ENCODE results near the gene GSG1. TPM values are rescaled to one million over a fixed set of nuclear protein-coding genes. Genes with fewer than 3 reads are reported as not detected.
A peak's percentile ranks its signal among the peaks of the same experiment; 100 is the strongest.

The GSG1 gene
- total RNA-seq, 1 experiment from 2014 or later = 0.22 TPM

DNA sequence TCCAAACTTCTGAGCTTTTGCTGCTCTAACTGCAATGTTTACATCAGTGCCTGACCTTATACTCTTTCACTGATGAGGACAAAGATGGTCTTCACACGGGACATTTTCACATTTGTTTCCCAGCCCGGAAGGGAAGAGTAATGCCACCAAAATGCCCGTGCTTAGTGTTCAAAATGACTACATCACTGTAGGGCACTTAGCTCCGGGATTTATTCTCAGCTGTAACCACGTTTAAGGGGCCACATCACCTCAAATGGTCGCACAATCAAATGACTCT, 2.9 kb downstream of the GSG1 start:
- Histone ChIP-seq H4K8ac (replicated peaks; ENCODE audit: insufficient read length, low read depth, low read length) (no peak overlapping the region), H3K27me3 (ENCODE audit: insufficient read depth, low read length) (no peaks in the 10 kb centered on the region), H3K79me1 (ENCODE audit: insufficient read depth, low read depth, low read length, poor library complexity, severe bottlenecking) (no peaks in the 10 kb centered on the region), H3K4me1 (ENCODE audit: insufficient read depth, low read length) (peaks cover 9% of the 10 kb centered on the region; the same call in 1 of the 2 replicates), H2BK15ac (ENCODE audit: low read depth, low read length) (no peak overlapping the region), H3K79me2 (ENCODE audit: insufficient read depth, low read length) (no peaks in the 10 kb centered on the region), H3T11ph (ENCODE audit: low read length) (peak overlapping the region; percentile 64), H3K4ac (ENCODE audit: low read depth, low read length) (peak overlapping the region; percentile 58; the same call in 1 of the 2 replicates), H2BK20ac (ENCODE audit: low read depth, low read length, poor library complexity, severe bottlenecking) (no peak overlapping the region), H3K18ac (ENCODE audit: insufficient read length, low read depth, low read length) (peak overlapping the region; percentile 66), H3K23me2 (ENCODE audit: insufficient read length, low read depth, low read length, poor library complexity, severe bottlenecking) (peaks cover 11% of the 10 kb centered on the region), H4K5ac (ENCODE audit: insufficient read length, low read depth, low read length) (no peak overlapping the region), H2AK5ac (ENCODE audit: insufficient read length, low read length) (no peak overlapping the region), H2AFZ (ENCODE audit: low read length) (no peak overlapping the region), H3K27ac (ENCODE audit: insufficient read length, low read depth, low read length) (no peak overlapping the region), H2BK120ac (ENCODE audit: low read depth, low read length, poor library complexity, severe bottlenecking) (no peak overlapping the region), H3K14ac (ENCODE audit: insufficient read depth, low read length) (peak overlapping the region; percentile 65; the same call in 1 of the 2 replicates), H2BK12ac (ENCODE audit: insufficient read length, low read depth, low read length) (no peak overlapping the region), H2BK5ac (ENCODE audit: insufficient read length, low read length) (no peak overlapping the region), H3K56ac (ENCODE audit: insufficient read length, low read depth, low read length) (no peak overlapping the region), H4K91ac (ENCODE audit: insufficient read length, low read depth, low read length) (no peak overlapping the region), H3K23ac (ENCODE audit: insufficient read length, low read depth, low read length) (peak overlapping the region; percentile 72), H3K9me3 (ENCODE audit: control insufficient read depth, low read depth, low read length) (no peaks in the 10 kb centered on the region), H4K20me1 (ENCODE audit: control insufficient read depth, insufficient read depth, insufficient read length) (no peaks in the 10 kb centered on the region), H3K4me2 (ENCODE audit: insufficient read depth, insufficient read length, low read length) (peak overlapping the region; percentile 88), H3K9ac (ENCODE audit: extremely low read depth, insufficient read length, low read length) (peak overlapping the region; percentile 54)
- peak overlapping the region; percentile 72 to 81 for H3K4me3 Mint-ChIP-seq
- peaks cover 36 to 40% of the 10 kb centered on the region in 2 experiments for H3K4me1 Mint-ChIP-seq
- H3K36me3 Mint-ChIP-seq (ENCODE audit: insufficient read depth in 1 of 3, low read depth in 3 of 3) = no peaks in the 10 kb centered on the region; a peak in 1 of 7 replicates
- TF ChIP-seq, protein P1, sequence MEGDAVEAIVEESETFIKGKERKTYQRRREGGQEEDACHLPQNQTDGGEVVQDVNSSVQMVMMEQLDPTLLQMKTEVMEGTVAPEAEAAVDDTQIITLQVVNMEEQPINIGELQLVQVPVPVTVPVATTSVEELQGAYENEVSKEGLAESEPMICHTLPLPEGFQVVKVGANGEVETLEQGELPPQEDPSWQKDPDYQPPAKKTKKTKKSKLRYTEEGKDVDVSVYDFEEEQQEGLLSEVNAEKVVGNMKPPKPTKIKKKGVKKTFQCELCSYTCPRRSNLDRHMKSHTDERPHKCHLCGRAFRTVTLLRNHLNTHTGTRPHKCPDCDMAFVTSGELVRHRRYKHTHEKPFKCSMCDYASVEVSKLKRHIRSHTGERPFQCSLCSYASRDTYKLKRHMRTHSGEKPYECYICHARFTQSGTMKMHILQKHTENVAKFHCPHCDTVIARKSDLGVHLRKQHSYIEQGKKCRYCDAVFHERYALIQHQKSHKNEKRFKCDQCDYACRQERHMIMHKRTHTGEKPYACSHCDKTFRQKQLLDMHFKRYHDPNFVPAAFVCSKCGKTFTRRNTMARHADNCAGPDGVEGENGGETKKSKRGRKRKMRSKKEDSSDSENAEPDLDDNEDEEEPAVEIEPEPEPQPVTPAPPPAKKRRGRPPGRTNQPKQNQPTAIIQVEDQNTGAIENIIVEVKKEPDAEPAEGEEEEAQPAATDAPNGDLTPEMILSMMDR (conservative IDR thresholded peaks at IDR 0.05) = no peak
- WGBS (ENCODE audit: extremely low coverage, insufficient read length, low lambda C conversion rate) = no CpG with 5 or more reads among the region's 6 CpGs
- H3K27me3 Mint-ChIP-seq (ENCODE audit: low read depth) = peaks cover 6% of the 10 kb centered on the region
- H3K27ac Mint-ChIP-seq = peak overlapping the region; percentile 34 to 85 (median 48); a peak in 4 of 7 replicates
- no peak for DNase-seq
- H3K9me3 Mint-ChIP-seq = no peaks in the 10 kb centered on the region
